Activated CD4-positive, alpha-beta T cell treated with anti-CD3 and anti-CD28 coated beads, Interleukin-2, amount 50 U/mL, for 48 hours (primary cell): Measurements from ENCODE around the gene PSMG4.

Experiments used
- DNase-seq, 2 experiments: peaks; one replicate each; pipeline ENCODE4 v3.0.0-alpha.2; 2020

PSMG4 gene

GRCh38 chr6:3291987-3292386, 33.2 kb downstream of the PSMG4 start:
- DNase-seq = no peak

GRCh38 chr6:3292431-3293197, 33.9 kb downstream of the PSMG4 start:
- no peak for DNase-seq

- DNase-seq = no peak
Measured at GRCh38 chr6:3293271-3294155, 34.8 kb downstream of the PSMG4 start.

- no peak for DNase-seq
Measured at GRCh38 chr6:3294396-3294795, 35.6 kb downstream of the PSMG4 start.

- no peak for DNase-seq
Measured at GRCh38 chr6:3294921-3295871, 36.4 kb downstream of the PSMG4 start.

GRCh38 chr6:3296078-3296477, 37.3 kb downstream of the PSMG4 start:
- no peak for DNase-seq

- DNase-seq = no peak
Measured at GRCh38 chr6:3296537-3296936, 37.8 kb downstream of the PSMG4 start.

- no peak for DNase-seq
Measured at GRCh38 chr6:3297006-3297405, 38.3 kb downstream of the PSMG4 start.

GRCh38 chr6:3297909-3298308, 39.2 kb downstream of the PSMG4 start:
- no peak for DNase-seq

- no peak for DNase-seq
Measured at GRCh38 chr6:3299221-3299620, 40.5 kb downstream of the PSMG4 start.

GRCh38 chr6:3301506-3301905, 42.8 kb downstream of the PSMG4 start:
- DNase-seq = no peak

GRCh38 chr6:3303795-3304411, 45.2 kb downstream of the PSMG4 start:
- no peak for DNase-seq

GRCh38 chr6:3304500-3305215, 45.9 kb downstream of the PSMG4 start:
- DNase-seq = no peak

- DNase-seq = no peak
Measured at GRCh38 chr6:3305216-3305565, 46.4 kb downstream of the PSMG4 start.

- DNase-seq = no peak
Measured at GRCh38 chr6:3305831-3306230, 47.1 kb downstream of the PSMG4 start.

- DNase-seq = no peak
Measured at GRCh38 chr6:3306848-3307247, 48.1 kb downstream of the PSMG4 start.

- DNase-seq = no peak
Measured at GRCh38 chr6:3307436-3307835, 48.7 kb downstream of the PSMG4 start.

- DNase-seq = no peak
Measured at GRCh38 chr6:3308106-3308505, 49.4 kb downstream of the PSMG4 start.

- DNase-seq = no peak
Measured at GRCh38 chr6:3309391-3310050, 50.8 kb downstream of the PSMG4 start.

- no peak for DNase-seq
Measured at GRCh38 chr6:3310051-3310448, 51.3 kb downstream of the PSMG4 start.

- no peak for DNase-seq
Measured at GRCh38 chr6:3310703-3311102, 52.0 kb downstream of the PSMG4 start.
